Astrocyte of the cerebellum (primary cell): ENCODE measurements around the gene MEG3.

Source experiments
- DNase-seq: peaks from one replicate; pipeline ENCODE4 v3.0.0-alpha.2; 2011; ENCODE audit warnings: low read depth
- H3K4me3 ChIP-seq: 2 replicates; pipeline ENCODE4 v1.5.1; 2011; ENCODE audit warnings: mild to moderate bottlenecking, low read depth, low read length, moderate library complexity
- in situ Hi-C: cut with HindIII; loops from 2 replicates; pipeline ENCODE4 v1.10.0; 2017; ENCODE audit warnings: low sequenced_read_pairs
- TF ChIP-seq, protein P1 (sequence below): IDR thresholded peaks from 2 replicates; pipeline ENCODE4 v1.5.1; 2012; ENCODE audit warnings: low read length, low read depth, moderate library complexity, mild to moderate bottlenecking; ENCODE audit errors: missing control alignments

MEG3 gene

DNA sequence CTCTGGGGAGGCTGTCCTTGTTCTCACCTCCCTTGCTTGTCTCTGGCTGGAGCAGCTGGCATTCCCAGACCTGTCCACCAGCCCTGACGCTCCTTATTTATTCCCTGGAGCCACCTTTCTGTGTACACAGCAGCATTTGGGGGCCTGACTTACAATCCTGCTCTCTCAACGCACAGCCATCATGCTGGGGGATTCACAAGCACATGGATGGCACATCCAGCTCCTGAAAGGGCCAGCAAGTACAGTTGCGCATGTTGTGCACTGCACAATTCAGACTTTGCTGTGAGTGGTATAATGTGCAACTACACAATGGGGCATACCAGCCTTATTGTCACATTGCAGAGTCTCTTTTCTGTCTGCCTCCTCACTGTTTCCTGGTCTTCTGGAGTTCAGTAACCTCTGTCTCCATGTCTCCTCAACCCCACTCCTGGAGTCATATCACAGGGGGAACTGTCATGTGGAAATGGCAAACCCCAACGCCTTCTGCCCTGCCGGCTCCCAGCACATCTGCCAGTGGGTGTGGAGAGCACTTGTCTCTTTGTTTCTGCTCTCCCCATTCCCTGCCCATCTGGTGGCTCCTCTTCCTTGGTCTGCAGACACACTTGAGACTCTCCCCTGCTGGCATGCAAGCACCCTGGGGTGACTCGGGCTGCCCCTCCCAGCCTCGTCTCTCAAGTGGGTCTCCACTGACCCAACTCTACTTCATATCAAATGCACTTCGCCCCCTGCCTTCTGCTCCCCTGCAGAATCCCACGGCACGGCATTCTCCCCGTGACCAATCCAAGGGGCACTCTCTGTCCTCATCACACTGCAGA, 41.2 kb upstream of the MEG3 start:
- TF ChIP-seq, protein P1, sequence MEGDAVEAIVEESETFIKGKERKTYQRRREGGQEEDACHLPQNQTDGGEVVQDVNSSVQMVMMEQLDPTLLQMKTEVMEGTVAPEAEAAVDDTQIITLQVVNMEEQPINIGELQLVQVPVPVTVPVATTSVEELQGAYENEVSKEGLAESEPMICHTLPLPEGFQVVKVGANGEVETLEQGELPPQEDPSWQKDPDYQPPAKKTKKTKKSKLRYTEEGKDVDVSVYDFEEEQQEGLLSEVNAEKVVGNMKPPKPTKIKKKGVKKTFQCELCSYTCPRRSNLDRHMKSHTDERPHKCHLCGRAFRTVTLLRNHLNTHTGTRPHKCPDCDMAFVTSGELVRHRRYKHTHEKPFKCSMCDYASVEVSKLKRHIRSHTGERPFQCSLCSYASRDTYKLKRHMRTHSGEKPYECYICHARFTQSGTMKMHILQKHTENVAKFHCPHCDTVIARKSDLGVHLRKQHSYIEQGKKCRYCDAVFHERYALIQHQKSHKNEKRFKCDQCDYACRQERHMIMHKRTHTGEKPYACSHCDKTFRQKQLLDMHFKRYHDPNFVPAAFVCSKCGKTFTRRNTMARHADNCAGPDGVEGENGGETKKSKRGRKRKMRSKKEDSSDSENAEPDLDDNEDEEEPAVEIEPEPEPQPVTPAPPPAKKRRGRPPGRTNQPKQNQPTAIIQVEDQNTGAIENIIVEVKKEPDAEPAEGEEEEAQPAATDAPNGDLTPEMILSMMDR = no peak
- no peak for DNase-seq
- in situ Hi-C loops = loop anchor here (5.0 kb wide), 1 partner anchor 68 kb away; no protein-coding TSS in a partner anchor
- no peak overlapping the region for H3K4me3 ChIP-seq

DNA sequence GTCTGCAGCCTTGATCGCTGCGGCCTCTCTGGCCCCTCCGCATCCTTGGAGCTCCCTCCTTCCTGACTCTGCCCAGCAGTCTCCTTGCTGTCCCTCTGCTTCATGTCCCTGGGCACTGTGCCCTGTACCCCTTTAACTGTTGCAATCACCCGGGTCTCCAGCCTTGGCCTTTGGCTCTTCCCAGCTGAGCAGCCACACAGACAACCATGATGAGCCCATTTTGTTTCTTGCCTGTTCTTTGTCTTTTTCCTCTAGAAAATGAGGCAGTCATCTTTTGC, 40.6 kb upstream of the MEG3 start:
- no peak for DNase-seq
- H3K4me3 ChIP-seq = no peak overlapping the region
- in situ Hi-C loops = loop anchor here (5.0 kb wide), 1 partner anchor 67 kb away; no protein-coding TSS in a partner anchor
- TF ChIP-seq, protein P1 = no peak

DNA sequence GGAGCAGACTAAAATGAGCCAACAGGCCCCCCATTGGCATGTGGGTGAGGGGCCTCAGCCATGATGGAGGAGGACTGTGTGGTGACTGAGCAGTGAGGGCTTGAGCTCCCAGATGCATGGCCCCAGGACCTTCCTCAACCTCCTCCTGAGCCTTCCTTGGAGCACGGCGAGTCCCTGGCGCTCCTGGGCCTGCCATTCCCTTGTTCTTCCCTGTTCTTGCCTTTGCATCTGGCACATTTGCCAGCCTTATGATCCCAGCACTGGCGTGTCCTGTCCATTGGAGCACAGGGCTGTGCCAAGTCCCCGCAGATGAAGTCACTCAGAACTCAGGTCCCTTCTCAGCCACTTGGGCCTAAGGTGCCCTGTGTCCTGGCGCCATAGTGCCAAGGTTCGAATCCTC, 40.3 kb upstream of the MEG3 start:
- in situ Hi-C loops = loop anchor here (5.0 kb wide), 1 partner anchor 67 kb away; no protein-coding TSS in a partner anchor
- no peak overlapping the region for H3K4me3 ChIP-seq
- TF ChIP-seq, protein P1 = no peak
- DNase-seq = no peak

DNA sequence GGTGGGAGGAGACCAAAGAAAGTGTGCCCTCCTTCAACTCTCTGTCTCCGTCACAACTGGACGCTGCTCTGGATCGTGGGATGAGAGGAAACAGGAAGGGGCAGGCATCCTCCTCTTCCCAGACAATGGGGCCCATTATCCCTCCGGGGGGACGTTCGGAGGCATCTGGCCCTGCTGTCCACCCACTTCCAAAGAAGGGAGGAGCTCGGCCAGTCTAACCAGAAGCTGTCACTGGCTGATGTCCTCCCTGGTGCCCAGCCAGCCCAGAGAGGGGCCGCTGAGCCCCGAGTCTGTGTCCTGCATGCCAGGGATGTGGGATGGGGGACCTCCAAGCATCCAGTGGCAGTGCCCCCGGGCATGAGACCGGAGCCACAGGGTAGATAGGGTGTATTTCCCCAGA, 39.8 kb upstream of the MEG3 start:
- in situ Hi-C loops = loop anchor here (5.0 kb wide), 1 partner anchor 66 kb away; no protein-coding TSS in a partner anchor
- TF ChIP-seq, protein P1 = no peak

DNA sequence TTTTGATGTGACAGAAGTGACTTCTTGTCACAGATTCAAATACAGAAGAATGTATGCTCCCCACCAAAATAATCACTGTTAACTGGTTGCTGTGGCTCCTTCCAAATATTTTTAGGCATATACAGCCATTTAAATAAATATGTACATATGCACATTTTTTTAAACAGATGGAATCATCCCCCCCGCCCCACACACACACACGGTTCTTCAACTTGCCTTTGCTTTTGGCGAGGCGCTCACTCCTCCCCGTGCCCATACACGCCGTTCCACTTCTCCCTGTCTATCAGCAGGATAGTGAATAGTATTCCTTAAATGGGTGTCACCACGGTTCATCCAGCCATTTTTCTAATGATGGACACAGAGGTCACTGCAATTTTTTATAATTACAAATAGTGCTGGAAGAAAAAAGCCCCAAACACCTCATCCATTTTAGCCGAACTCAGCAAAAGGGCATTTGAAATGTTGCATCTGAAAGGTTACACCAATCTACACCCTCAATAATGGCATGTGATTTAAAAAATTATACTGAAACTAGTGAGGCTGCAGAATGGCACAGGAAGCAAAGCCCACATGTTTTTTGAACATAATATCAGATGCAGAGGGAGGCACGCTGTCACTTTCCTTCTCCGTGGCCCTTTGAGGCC, 39.2 kb upstream of the MEG3 start:
- TF ChIP-seq, protein P1 = no peak
- no peak for DNase-seq
- no peak overlapping the region for H3K4me3 ChIP-seq
- in situ Hi-C loops = loop anchor here (5.0 kb wide), 1 partner anchor 66 kb away; no protein-coding TSS in a partner anchor

More for the DNA sequence above, 39.8 kb upstream of the MEG3 start:
- DNase-seq = no peak
- no peak overlapping the region for H3K4me3 ChIP-seq

DNA sequence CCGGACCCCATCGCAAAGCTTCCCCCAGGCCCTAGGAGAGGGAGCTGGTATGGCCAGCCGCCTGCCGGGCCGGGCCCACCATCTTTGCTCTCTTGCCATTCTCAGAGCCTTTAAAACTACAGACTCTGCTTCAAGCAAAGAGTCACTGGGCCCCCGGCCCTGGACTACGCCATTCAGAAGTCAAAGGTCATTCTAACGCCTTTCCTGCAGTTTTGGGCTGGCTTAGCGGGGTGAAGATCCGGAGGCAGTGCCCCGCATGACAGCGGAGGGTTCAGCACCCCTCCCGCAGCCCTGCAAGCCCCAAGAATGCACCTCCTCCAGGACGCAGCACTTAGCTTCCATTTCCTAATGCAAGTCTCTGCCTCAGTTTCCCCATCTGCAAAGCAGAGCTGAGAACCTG, 38.3 kb upstream of the MEG3 start:
- in situ Hi-C loops = loop anchor here (5.0 kb wide), 1 partner anchor 65 kb away; no protein-coding TSS in a partner anchor
- TF ChIP-seq, protein P1 = no peak
- H3K4me3 ChIP-seq = no peak overlapping the region
- DNase-seq = no peak
